Measurements from ENCODE around the gene SGIP1. TPM values are rescaled to one million over a fixed set of nuclear protein-coding genes. Genes with fewer than 3 reads are reported as not detected.
"Not testable (repeated sequence)": the region's sequence is repeated elsewhere in the genome, so short reads cannot be mapped to it uniquely, and the experiment has no call there.

Gene SGIP1
- total and polyA plus RNA-seq, 9 donors: 0.91 to 7.0 (median 3.3) TPM

DNA sequence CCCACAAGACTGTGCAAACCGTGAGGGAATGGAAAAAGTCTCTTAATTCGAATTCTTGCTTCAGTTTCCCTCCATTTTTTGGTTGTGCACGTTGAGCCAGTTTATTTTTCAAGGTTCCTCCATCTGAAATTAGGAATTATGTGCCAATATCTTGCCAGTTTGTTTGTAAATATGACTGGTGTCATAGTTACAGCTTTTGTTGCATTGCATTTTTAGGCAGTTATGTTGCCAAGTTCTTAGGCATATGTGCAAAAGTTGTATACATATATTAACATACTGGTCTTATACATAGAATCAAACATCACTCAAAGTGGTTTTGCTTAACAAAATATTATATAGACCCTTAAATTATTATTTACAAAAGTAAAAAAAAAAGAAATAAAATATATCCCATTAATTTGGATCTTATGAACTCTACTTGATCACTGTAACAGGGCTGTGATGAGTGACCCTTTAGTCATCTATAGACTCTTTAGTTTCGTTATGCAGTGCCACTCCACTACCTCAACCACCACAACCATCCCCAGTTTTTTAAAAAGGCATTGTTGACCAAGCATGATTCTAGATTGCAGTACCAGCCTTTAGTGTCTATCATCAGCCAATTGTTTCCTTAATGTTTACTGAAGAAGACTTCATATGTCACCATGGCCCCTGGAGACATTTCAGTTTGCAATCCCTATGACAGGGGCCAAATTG is 197.4 kb downstream of the SGIP1 start:
- WGBS, 3 donors: 72 to 85% (median 78%) methylated on average over 4 of the region's 4 CpGs
- Histone ChIP-seq H3K9me3 (no peaks in the 10 kb centered on the region), H3K4me1 (ENCODE audit: insufficient read depth) (no peaks in the 10 kb centered on the region), H3K27ac (no peak overlapping the region), H3K27me3 (no peaks in the 10 kb centered on the region), H3K4me3 (no peak overlapping the region), H3K36me3 (no peaks in the 10 kb centered on the region)
- no peak for DNase-seq
- TF ChIP-seq EP300 (IDR thresholded peaks at IDR 0.05) (no peak), POLR2A (IDR thresholded peaks at IDR 0.05) (no peak)
- intact Hi-C loops (cut with DNase I): no loop called here

- Histone ChIP-seq H3K4me1 (ENCODE audit: insufficient read depth) (no peaks in the 10 kb centered on the region), H3K4me3 (no peak overlapping the region), H3K9me3 (no peaks in the 10 kb centered on the region), H3K36me3 (no peaks in the 10 kb centered on the region), H3K27ac (no peak overlapping the region), H3K27me3 (no peaks in the 10 kb centered on the region)
- intact Hi-C loops (cut with DNase I): no loop called here
- WGBS, 3 donors: 0 to 64% (median 0%) methylated on average over 1 of the region's 1 CpG
- no peak for TF ChIP-seq CTCF (IDR thresholded peaks at IDR 0.05)
- TF ChIP-seq EP300 (IDR thresholded peaks at IDR 0.05): no peak
- no peak for TF ChIP-seq POLR2A (IDR thresholded peaks at IDR 0.05)
- no peak for DNase-seq
Measured at GRCh38 chr1:66732407-66733166, 198.6 kb downstream of the SGIP1 start.

DNA sequence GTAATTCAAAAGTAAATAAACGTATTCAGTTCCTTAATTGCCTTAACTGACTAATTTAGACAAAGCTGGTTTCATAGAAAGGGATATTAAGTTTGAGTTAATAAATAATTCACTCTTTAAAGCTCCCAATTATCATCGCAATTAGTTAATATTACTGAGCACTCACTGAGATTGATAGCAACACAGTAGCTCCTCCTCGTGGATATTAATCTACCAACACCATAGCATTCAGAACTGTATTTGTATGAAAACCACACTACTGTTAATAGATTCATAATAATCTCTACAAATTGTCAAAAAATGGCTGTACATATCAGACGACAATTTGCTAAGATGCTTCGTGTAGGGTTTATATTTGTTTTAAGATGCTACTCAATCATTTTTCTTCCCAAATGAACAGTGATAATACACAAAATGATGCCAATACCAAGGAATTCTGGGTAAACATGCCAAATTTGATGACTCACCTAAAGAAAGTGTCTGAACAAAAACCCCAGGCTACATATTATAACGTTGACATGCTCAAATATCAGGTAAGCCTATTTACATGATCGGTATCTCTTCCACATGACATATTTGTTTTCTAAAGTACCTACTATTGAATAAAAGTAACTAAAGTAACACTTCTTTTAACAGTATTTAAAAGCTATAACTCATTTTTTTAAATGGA is 199.5 kb downstream of the SGIP1 start:
- 55 to 71% (median 59%) methylated on average over 7 of the region's 7 CpGs for WGBS, 3 donors
- Histone ChIP-seq H3K9me3 (no peaks in the 10 kb centered on the region), H3K4me1 (ENCODE audit: insufficient read depth) (no peaks in the 10 kb centered on the region), H3K27ac (no peak overlapping the region), H3K36me3 (no peaks in the 10 kb centered on the region), H3K4me3 (no peak overlapping the region), H3K27me3 (no peaks in the 10 kb centered on the region)
- intact Hi-C loops (cut with DNase I): no loop called here
- DNase-seq: no peak
- TF ChIP-seq EP300 (IDR thresholded peaks at IDR 0.05) (no peak), POLR2A (IDR thresholded peaks at IDR 0.05) (no peak), CTCF (IDR thresholded peaks at IDR 0.05) (no peak)

- H3K9me3 ChIP-seq; H3K27me3 ChIP-seq; intact Hi-C loops (cut with DNase I); DNase-seq; H3K27ac ChIP-seq; H3K36me3 ChIP-seq; H3K4me1 ChIP-seq (ENCODE audit: insufficient read depth); H3K4me3 ChIP-seq: not testable (repeated sequence)
- WGBS, 3 donors: 66 to 76% (median 75%) methylated on average over 6 of the region's 6 CpGs
Measured at GRCh38 chr1:66734531-66734930, 200.6 kb downstream of the SGIP1 start.

- intact Hi-C loops (cut with DNase I): no loop called here
Measured at GRCh38 chr1:66737836-66738235, 203.9 kb downstream of the SGIP1 start.

More at GRCh38 chr1:66737836-66738235, 203.9 kb downstream of the SGIP1 start:
- DNase-seq: no peak
- Histone ChIP-seq H3K27me3 (no peaks in the 10 kb centered on the region), H3K36me3 (no peaks in the 10 kb centered on the region), H3K9me3 (no peaks in the 10 kb centered on the region), H3K4me1 (ENCODE audit: insufficient read depth) (no peaks in the 10 kb centered on the region), H3K27ac (no peak overlapping the region), H3K4me3 (no peak overlapping the region)
- WGBS, 3 donors: 86 to 90% (median 89%) methylated on average over 2 of the region's 2 CpGs
- no peak for TF ChIP-seq EP300 (IDR thresholded peaks at IDR 0.05)
- TF ChIP-seq POLR2A (IDR thresholded peaks at IDR 0.05): no peak
- TF ChIP-seq CTCF (IDR thresholded peaks at IDR 0.05): no peak
